GM19452 (cell line): ENCODE results near the gene USF2.

Experiments
- ATAC-seq: cut with Tn5 transposase; IDR thresholded peaks from one replicate; pipeline ENCODE4 v1.9.1; 2021; ENCODE audit not compliant: unreplicated experiment

Gene USF2

DNA sequence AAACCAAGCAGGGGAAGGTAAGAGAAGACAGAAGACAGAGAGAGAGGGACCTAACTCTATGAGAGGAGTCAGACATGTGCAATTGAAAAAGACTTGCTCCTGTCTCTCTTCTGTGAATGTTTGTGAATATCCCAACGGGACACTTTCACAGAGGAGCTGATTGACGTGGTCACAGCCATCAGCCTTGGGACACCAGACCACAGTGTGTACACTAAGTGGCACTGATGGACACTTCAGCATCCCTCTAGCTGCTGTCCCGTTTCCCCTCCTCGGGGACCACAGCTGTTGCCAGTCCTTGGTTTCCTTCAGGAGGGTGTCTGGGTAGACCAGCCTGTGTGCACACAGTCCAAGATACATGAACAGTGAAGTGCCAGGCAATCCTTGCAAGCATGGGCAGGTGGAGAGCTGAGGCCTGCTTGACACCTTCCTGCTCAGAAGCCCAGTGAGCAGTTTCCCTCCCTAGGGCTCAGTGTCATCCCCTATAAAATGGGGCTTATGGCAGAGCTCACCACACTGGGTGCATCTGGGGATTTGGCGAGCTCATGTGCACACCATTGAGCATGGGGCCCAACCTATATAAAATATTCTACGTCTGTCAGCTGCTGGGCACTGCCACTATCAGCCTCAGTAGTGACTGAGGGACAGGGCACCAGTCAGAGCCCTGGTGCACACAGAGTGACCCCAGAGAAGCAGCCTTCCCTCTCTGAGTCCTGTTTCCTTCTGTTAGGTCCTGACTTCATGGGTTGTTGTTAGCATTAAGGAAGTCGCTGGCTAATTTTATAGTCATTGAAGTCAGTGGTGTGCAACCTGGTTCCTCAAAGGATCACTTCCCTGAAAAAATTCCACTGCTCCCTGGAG is 4.3 kb upstream of the USF2 start:
- no peak for ATAC-seq

- no peak for ATAC-seq
These were observed 3.4 kb upstream of the USF2 start for GRCh38 chr19:35265126-35265899.

- ATAC-seq: no peak
These were observed 2.8 kb upstream of the USF2 start for GRCh38 chr19:35265900-35266519.

- ATAC-seq: no peak
These were observed 2.0 kb upstream of the USF2 start for GRCh38 chr19:35266520-35267352.

DNA sequence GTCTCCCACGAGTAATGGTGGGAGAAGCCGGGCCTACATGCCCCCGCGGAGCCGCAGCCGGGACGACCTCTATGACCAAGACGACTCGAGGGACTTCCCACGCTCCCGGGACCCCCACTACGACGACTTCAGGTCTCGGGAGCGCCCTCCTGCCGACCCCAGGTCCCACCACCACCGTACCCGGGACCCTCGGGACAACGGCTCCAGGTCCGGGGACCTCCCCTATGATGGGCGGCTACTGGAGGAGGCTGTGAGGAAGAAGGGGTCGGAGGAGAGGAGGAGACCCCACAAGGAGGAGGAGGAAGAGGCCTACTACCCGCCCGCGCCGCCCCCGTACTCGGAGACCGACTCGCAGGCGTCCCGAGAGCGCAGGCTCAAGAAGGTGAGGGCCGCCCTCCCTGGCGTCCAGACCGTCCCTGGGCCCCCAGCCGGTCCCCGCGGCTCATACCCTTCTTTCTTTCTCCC is 1.4 kb upstream of the USF2 start:
- ATAC-seq: no peak

DNA sequence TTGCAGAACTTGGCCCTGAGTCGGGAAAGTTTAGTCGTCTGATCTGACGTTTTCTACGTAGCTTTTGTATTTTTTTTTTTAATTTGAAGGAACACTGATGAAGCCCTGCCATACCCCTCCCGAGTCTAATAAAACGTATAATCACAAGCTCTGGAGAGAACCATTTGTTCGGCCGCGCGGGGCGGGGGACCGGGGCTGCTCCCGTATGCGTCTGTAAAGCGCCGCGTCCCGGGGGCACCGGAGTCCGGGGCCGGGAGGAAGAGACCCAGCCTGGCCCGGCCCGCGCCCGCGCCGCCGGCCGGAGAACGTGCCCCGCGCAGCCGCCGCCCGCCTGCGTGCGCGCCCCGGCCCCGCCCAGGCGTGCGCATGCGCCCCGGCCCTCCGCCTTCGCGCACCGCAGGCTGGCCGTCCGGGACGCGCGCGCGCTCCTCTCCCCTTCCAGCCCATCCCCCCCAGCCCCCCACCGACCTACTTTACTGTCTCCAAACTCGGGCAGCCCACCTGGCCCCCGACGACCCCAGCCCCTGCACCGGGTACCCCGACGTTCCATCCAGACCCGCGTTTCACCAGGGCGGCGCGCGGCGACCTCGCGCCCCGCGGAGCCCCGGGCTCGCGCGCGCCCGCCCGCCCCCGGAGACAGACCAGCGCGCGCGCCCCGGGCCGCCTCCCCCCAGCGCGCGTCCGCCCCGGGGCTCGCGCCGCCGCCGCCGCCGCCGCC is 785 bp upstream of the USF2 start:
- peak; percentile 36 for ATAC-seq

DNA sequence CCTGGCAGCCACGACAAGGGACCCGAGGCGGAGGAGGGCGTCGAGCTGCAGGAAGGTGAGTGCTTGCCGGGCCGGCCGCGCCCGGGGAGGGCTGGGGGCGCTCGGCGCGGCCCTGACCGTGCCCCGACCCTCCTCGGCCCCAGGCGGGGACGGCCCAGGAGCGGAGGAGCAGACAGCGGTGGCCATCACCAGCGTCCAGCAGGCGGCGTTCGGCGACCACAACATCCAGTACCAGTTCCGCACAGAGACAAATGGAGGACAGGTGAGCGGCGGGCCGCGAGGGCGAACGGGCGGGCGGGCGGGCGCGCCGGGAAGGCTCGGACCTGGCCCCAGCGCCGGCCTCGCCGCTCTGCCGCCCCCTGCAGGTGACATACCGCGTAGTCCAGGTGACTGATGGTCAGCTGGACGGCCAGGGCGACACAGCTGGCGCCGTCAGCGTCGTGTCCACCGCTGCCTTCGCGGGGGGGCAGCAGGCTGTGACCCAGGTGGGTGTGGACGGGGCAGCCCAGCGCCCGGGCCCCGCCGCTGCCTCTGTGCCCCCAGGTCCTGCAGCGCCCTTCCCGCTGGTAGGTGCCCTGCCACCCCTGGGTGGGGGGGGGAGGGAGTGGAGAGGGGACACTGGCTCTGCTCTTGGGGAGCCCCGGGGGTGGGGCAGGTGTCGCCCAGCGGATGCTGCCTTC is 816 bp downstream of the USF2 start:
- ATAC-seq: peak; percentile 57

GRCh38 chr19:35270381-35270811 is 1.6 kb downstream of the USF2 start:
- no peak for ATAC-seq

DNA sequence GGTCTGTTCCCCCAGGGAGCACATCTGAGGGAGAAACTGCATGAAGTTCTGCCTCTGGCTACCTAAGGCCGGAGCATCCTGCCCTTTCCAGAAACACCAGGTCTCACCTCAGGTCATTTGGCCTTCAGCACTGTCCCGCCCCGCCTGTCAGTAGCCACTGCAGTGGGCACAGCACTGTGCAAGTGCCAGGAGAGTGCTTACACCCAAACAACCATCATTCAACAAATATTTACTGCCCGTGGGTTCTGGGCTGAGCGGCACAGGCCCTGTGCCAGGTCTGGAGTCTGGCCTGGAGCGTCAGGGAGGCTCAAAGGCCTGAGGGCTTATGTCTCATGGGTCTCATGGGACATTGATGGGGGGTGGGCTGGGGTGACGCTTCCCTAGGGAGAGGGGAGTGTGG is 2.8 kb downstream of the USF2 start:
- ATAC-seq: no peak

GRCh38 chr19:35272122-35272719 is 3.5 kb downstream of the USF2 start:
- no peak for ATAC-seq

DNA sequence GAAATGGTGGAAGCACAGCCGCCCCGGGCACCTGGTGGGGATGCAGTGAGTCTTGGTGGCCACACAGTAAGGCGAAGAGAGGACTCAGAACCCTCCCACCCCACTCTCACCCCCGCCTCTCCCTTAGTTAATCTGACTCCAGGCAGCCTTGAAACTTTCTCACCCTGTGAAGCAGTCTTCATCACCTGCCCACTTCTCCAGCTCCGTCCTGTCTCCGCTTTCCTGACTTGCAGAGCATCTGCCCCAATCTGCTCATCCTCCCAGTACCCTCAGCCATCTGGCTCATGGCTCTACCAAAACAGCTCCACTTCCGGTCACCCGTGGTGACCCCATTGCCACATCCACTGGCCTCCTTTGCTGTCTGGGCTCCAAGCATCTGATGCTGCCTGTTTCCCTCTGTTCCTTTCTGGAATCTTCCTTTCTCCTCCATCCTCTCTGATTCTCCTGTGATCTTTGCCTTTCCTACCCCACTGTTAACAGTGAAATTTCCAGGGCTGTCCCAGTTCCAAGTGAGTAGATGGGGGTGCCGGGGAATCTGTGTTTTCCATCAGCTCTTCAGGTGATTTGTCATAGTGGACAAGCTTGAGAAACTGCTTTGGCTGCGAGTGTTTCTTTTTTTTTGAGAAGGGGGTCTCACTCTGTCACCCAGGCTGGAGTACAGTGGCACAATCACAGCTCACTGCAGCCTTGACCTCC is 4.3 kb downstream of the USF2 start:
- ATAC-seq: no peak

DNA sequence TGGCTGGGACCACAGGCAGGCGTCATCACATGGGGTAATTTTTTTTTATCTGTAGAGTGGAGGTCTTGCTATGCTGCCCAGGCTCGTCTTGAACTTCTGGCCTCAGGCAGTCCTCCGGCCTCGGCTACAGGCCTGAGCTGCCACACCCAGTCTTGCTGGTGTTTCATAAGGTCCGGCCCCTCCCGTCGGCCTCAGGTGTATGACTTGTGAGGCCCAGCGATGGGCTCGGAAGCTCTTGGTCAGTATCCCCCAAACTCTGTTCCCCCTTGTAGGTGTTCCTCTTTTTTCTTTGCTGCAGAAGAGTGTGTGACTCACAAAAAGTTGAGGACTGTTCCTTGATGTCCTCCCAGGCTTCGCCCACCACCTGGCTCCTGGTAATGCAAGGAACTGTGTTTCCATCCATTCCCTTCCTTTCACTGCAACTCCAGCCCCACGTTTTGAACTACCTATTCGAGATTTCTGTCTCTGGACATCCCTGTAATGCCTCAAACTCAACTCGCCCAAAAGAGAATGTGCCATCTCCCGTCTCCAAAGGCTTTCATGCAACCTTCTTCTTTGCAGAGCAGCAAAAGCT is 5.0 kb downstream of the USF2 start:
- no peak for ATAC-seq

GRCh38 chr19:35274323-35274722 is 5.6 kb downstream of the USF2 start:
- ATAC-seq: no peak

- ATAC-seq: no peak
These were observed 8.0 kb downstream of the USF2 start for GRCh38 chr19:35276706-35277281.

GRCh38 chr19:35278578-35279284 is 10.0 kb downstream of the USF2 start:
- no peak for ATAC-seq

GRCh38 chr19:35279374-35279773 is 10.6 kb downstream of the USF2 start:
- no peak for ATAC-seq
